Transverse colon (tissue), 4 donors: ENCODE measurements around the gene KIF5B. TPM values are rescaled to one million over a fixed set of nuclear protein-coding genes. Genes with fewer than 3 reads are reported as not detected.

Source experiments
- DNase-seq: peaks from one replicate; pipeline ENCODE4 v3.0.0-alpha.2; 2019
- H3K27ac ChIP-seq, 4 donors: fragments of 200-600 bp; sonication (generic); 2 replicates each; pipeline ENCODE4 v1.5.1; 2016 to 2018; ENCODE audit warnings: inconsistent platforms in 4 of 4
- H3K27me3 ChIP-seq: fragments of 200-600 bp; sonication (generic); 2 replicates; pipeline ENCODE4 v1.5.1; 2017; ENCODE audit warnings: inconsistent platforms
- H3K36me3 ChIP-seq, 4 donors: fragments of 200-600 bp; sonication (generic); 2 replicates each; pipeline ENCODE4 v1.5.1; 2017 to 2019; ENCODE audit warnings: inconsistent platforms in 4 of 4
- H3K4me1 ChIP-seq, 4 donors: fragments of 200-600 bp; sonication (generic); 2 replicates each; pipeline ENCODE4 v1.5.1; 2017 to 2020; ENCODE audit warnings: inconsistent platforms in 4 of 4
- H3K4me3 ChIP-seq, 4 donors: fragments of 200-600 bp; sonication (generic); 1 replicate in 1 of 4; 2 replicates in 3 of 4; pipeline versions ENCODE4 v1.5.1 to v1.6.1; 2017 to 2019; ENCODE audit warnings: inconsistent platforms in 4 of 4
- H3K9me3 ChIP-seq, 2 donors: fragments of 200-600 bp; sonication (generic); 2 replicates each; pipeline ENCODE4 v1.5.1; 2017 to 2019; ENCODE audit warnings: inconsistent platforms in 2 of 2
- CTCF ChIP-seq, 5 experiments: fragments of 200-600 bp in 3 of 5; fragments of 450-650 bp in 2 of 5; sonication (generic) in 3 of 5; IDR thresholded peaks; 1 replicate in 2 of 5; 2 replicates in 3 of 5; pipeline ENCODE4 v1.5.1; 2016 to 2017; ENCODE audit warnings: antibody characterized with exemption in 5 of 5, inconsistent platforms in 3 of 5, mild to moderate bottlenecking in 2 of 5, moderate library complexity in 1 of 5
- EP300 ChIP-seq: sonication (generic); formaldehyde crosslinking; IDR thresholded peaks from one replicate; pipeline ENCODE4 v1.6.1; 2017; ENCODE audit warnings: antibody characterized with exemption, low read depth
- POLR2A ChIP-seq: fragments of 450-650 bp; IDR thresholded peaks from one replicate; pipeline ENCODE4 v1.6.1; 2016; ENCODE audit warnings: antibody characterized with exemption, mild to moderate bottlenecking, moderate library complexity
- POLR2AphosphoS5 ChIP-seq, 3 donors: sonication (generic); formaldehyde crosslinking; IDR thresholded peaks; one replicate each; pipeline ENCODE4 v1.6.1; 2016; ENCODE audit warnings: antibody characterized with exemption in 3 of 3
- WGBS, 2 donors: methylation state at CpG; one replicate each; pipeline ENCODE4 v1.1.5; 2018; ENCODE audit warnings: low coverage in 1 of 2; 5-methylcytosine and 5-hydroxymethylcytosine counted together
- in situ Hi-C, 4 donors: fragments of 200-750 bp; cut with MboI; loops; one replicate each; pipeline versions ENCODE4 v1.15.0 to v1.15.1; 2017; ENCODE audit warnings: low sequenced_read_pairs in 3 of 4, low pct_ligation_motif_present in 1 of 4, low pct_unique_long_range_greater_than_20kb in 1 of 4
- intact Hi-C: fragments of 100-400 bp; cut with DNase I; formaldehyde crosslinking; loops from one replicate; pipeline ENCODE4 v1.15.1; 2023; ENCODE audit warnings: low total_unique reads
- total RNA-seq, 4 donors: library from RNA; depleted of rRNA; stranded (reverse); fragments of >200 nt; gene quantifications; one replicate each; pipeline ENCODE4 v1.1.0, GENCODE V29; 2016

KIF5B gene
- total RNA-seq, 4 donors from 2014 or later: 77.1 to 166 (median 135) TPM

GRCh38 chr10:32031920-32032319, 24.3 kb downstream of the KIF5B start:
- Histone ChIP-seq H3K27me3 (no peaks in the 10 kb centered on the region), H3K4me1 (no peaks in the 10 kb centered on the region), H3K4me3 (no peak overlapping the region), H3K9me3 (no peaks in the 10 kb centered on the region), H3K36me3 (peaks cover 0 to 96% (median 46%) of the 10 kb centered on the region in 4 donors), H3K27ac (no peak overlapping the region)
- intact Hi-C loops: no loop called here
- no peak for DNase-seq
- WGBS, 2 donors: 89 to 92% methylated on average over 1 to 4 of the region's 4 CpGs
- in situ Hi-C loops: no loop called here
- TF ChIP-seq EP300: no peak

- in situ Hi-C loops (no loop called here), intact Hi-C loops (no loop called here)
- Histone ChIP-seq H3K9me3 (no peaks in the 10 kb centered on the region), H3K27ac (no peak overlapping the region), H3K36me3 (peaks cover 0 to 96% (median 45%) of the 10 kb centered on the region in 4 donors), H3K27me3 (no peaks in the 10 kb centered on the region), H3K4me1 (no peaks in the 10 kb centered on the region), H3K4me3 (no peak overlapping the region)
- WGBS, 2 donors: 85 to 91% methylated on average over 3 to 6 of the region's 6 CpGs
- DNase-seq: no peak
- TF ChIP-seq POLR2A (no peak), POLR2AphosphoS5 (IDR thresholded peaks at IDR 0.05) (no peak), EP300 (no peak), CTCF (IDR thresholded peaks at IDR 0.05) (no peak)
These were observed 24.8 kb downstream of the KIF5B start for GRCh38 chr10:32031424-32031823.

- Histone ChIP-seq H3K4me3 (no peak overlapping the region), H3K27me3 (no peaks in the 10 kb centered on the region), H3K9me3 (no peaks in the 10 kb centered on the region), H3K4me1 (no peaks in the 10 kb centered on the region), H3K36me3 (peaks cover 0 to 80% (median 32%) of the 10 kb centered on the region in 4 donors), H3K27ac (no peak overlapping the region)
- 16 to 50% methylated on average over 1 of the region's 1 CpG for WGBS, 2 donors
- TF ChIP-seq POLR2AphosphoS5 (IDR thresholded peaks at IDR 0.05) (no peak), EP300 (no peak), CTCF (IDR thresholded peaks at IDR 0.05) (no peak), POLR2A (no peak)
- intact Hi-C loops (loop anchor here (5.0 kb wide), 1 partner anchor 864 kb away; no protein-coding TSS in a partner anchor), in situ Hi-C loops (no loop called here)
- DNase-seq: no peak
These were observed 27.5 kb downstream of the KIF5B start for GRCh38 chr10:32028710-32029109.

- in situ Hi-C loops (loop anchor here in 1 of 4 donors (25.0 kb wide), 1 partner anchor 161 kb away; no protein-coding TSS in a partner anchor), intact Hi-C loops (no loop called here)
- 25 to 34% methylated on average over 1 of the region's 1 CpG for WGBS, 2 donors
- peaks cover 0 to 81% (median 31%) of the 10 kb centered on the region in 4 donors for H3K36me3 ChIP-seq
- TF ChIP-seq EP300 (no peak), POLR2AphosphoS5 (IDR thresholded peaks at IDR 0.05) (no peak), POLR2A (no peak), CTCF (IDR thresholded peaks at IDR 0.05) (no peak)
- no peak overlapping the region for H3K27ac ChIP-seq
- H3K4me1 ChIP-seq: peaks cover 0 to 7% (median 2%) of the 10 kb centered on the region in 4 donors
- H3K27me3 ChIP-seq: no peaks in the 10 kb centered on the region
- no peak for DNase-seq
- H3K9me3 ChIP-seq: no peaks in the 10 kb centered on the region
- no peak overlapping the region for H3K4me3 ChIP-seq
These were observed 33.0 kb downstream of the KIF5B start for GRCh38 chr10:32023264-32023663.

GRCh38 chr10:32017044-32017443, 39.2 kb downstream of the KIF5B start:
- Histone ChIP-seq H3K27ac (no peak overlapping the region), H3K4me3 (no peak overlapping the region), H3K36me3 (peaks cover 0 to 93% (median 46%) of the 10 kb centered on the region in 4 donors), H3K27me3 (no peaks in the 10 kb centered on the region), H3K4me1 (no peaks in the 10 kb centered on the region), H3K9me3 (no peaks in the 10 kb centered on the region)
- WGBS, 2 donors: 96% methylated on average over 11 of the region's 11 CpGs
- in situ Hi-C loops (loop anchor here in 1 of 4 donors (25.0 kb wide), 1 partner anchor 155 kb away; no protein-coding TSS in a partner anchor), intact Hi-C loops (no loop called here)
- DNase-seq: no peak
- TF ChIP-seq EP300 (no peak), POLR2A (no peak), POLR2AphosphoS5 (IDR thresholded peaks at IDR 0.05) (no peak), CTCF (IDR thresholded peaks at IDR 0.05) (no peak)
